Epithelial cell of esophagus (primary cell): ENCODE measurements around the gene CLSTN2.

Experiments used
- DNase-seq: peaks from one replicate; pipeline ENCODE4 v3.0.0; 2010; ENCODE audit warnings: low read depth
- H3K4me3 ChIP-seq: 2 replicates; pipeline ENCODE4 v1.5.1; 2011; ENCODE audit warnings: mild to moderate bottlenecking, low read length, control low read depth
- CTCF ChIP-seq: IDR thresholded peaks from 2 replicates; pipeline ENCODE4 v1.5.1; 2011; ENCODE audit warnings: low read depth, mild to moderate bottlenecking, low read length, control low read depth, inconsistent platforms; ENCODE audit not compliant: insufficient read depth; ENCODE audit errors: missing control alignments

Gene CLSTN2

GRCh38 chr3:140505213-140505612 is 570.2 kb downstream of the CLSTN2 start:
- H3K4me3 ChIP-seq, result no peak overlapping the region
- DNase-seq, result no peak
- no peak for TF ChIP-seq CTCF

- DNase-seq, result no peak
- no peak for TF ChIP-seq CTCF
- no peak overlapping the region for H3K4me3 ChIP-seq
Measured at GRCh38 chr3:140505876-140506275, 570.9 kb downstream of the CLSTN2 start.

- H3K4me3 ChIP-seq, result no peak overlapping the region
- no peak for DNase-seq
- TF ChIP-seq CTCF, result no peak
Measured at GRCh38 chr3:140508550-140508949, 573.6 kb downstream of the CLSTN2 start.

GRCh38 chr3:140509534-140509933 is 574.5 kb downstream of the CLSTN2 start:
- no peak for DNase-seq
- no peak for TF ChIP-seq CTCF
- H3K4me3 ChIP-seq, result no peak overlapping the region

GRCh38 chr3:140510303-140510861 is 575.4 kb downstream of the CLSTN2 start:
- no peak for DNase-seq
- TF ChIP-seq CTCF, result no peak

GRCh38 chr3:140521751-140522445 is 586.9 kb downstream of the CLSTN2 start:
- TF ChIP-seq CTCF, result no peak
- no peak overlapping the region for H3K4me3 ChIP-seq
- no peak for DNase-seq

More at GRCh38 chr3:140510303-140510861, 575.4 kb downstream of the CLSTN2 start:
- no peak overlapping the region for H3K4me3 ChIP-seq
